Nephron progenitor cell (in vitro differentiated cells): ENCODE measurements around the gene MYT1.

Experiments used
- DNase-seq: peaks from one replicate; pipeline ENCODE4 v3.0.0; 2021
- H3K27ac Mint-ChIP-seq: 2 replicates; pipeline ENCODE4 v1.8.0; 2021; ENCODE audit warnings: mild to moderate bottlenecking, moderate library complexity, mixed read lengths
- H3K27me3 Mint-ChIP-seq: 2 replicates; pipeline ENCODE4 v1.8.0; 2021; ENCODE audit warnings: mild to moderate bottlenecking, low read depth, mixed read lengths; ENCODE audit not compliant: poor library complexity
- H3K36me3 Mint-ChIP-seq: 2 replicates; pipeline ENCODE4 v1.8.0; 2021; ENCODE audit warnings: low read depth, mixed read lengths
- H3K4me1 Mint-ChIP-seq: 2 replicates; pipeline ENCODE4 v1.8.0; 2021; ENCODE audit warnings: mixed read lengths
- H3K4me3 Mint-ChIP-seq: 2 replicates; pipeline ENCODE4 v1.8.0; 2021; ENCODE audit warnings: mild to moderate bottlenecking, moderate library complexity, mixed read lengths
- H3K9me3 Mint-ChIP-seq: 2 replicates; pipeline ENCODE4 v1.8.0; 2021; ENCODE audit warnings: mild to moderate bottlenecking, moderate library complexity, mixed read lengths
- TF ChIP-seq, protein P1 (sequence below): fragments of 200-600 bp; sonication (generic); IDR thresholded peaks from 2 replicates; pipeline ENCODE4 v1.5.0; 2021; ENCODE audit warnings: antibody characterized with exemption

MYT1 gene

DNA sequence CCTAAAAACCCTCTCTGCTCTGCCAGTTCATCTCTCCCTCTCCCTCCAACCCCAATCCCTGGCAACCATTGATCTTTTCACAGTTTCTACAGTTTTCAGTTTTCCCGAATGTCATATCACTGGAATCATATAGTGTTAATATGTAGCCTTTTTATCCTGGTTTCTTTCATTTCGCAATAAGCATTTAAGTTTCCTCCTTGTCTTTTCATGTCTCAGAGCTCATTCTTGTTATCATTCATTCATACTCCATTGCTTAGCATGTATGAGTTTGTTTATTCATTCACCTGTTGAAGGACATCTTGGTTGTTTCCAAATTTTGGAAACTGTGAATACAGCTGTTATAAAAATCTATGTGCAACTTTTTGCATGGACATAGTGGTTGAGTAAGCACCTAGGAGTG is 85.8 kb downstream of the MYT1 start:
- Mint-ChIP-seq H3K4me3 (no peak overlapping the region), H3K27ac (no peak overlapping the region), H3K36me3 (no peaks in the 10 kb centered on the region), H3K27me3 (peaks cover 75% of the 10 kb centered on the region), H3K4me1 (peaks cover 8% of the 10 kb centered on the region), H3K9me3 (no peaks in the 10 kb centered on the region)
- TF ChIP-seq, protein P1, sequence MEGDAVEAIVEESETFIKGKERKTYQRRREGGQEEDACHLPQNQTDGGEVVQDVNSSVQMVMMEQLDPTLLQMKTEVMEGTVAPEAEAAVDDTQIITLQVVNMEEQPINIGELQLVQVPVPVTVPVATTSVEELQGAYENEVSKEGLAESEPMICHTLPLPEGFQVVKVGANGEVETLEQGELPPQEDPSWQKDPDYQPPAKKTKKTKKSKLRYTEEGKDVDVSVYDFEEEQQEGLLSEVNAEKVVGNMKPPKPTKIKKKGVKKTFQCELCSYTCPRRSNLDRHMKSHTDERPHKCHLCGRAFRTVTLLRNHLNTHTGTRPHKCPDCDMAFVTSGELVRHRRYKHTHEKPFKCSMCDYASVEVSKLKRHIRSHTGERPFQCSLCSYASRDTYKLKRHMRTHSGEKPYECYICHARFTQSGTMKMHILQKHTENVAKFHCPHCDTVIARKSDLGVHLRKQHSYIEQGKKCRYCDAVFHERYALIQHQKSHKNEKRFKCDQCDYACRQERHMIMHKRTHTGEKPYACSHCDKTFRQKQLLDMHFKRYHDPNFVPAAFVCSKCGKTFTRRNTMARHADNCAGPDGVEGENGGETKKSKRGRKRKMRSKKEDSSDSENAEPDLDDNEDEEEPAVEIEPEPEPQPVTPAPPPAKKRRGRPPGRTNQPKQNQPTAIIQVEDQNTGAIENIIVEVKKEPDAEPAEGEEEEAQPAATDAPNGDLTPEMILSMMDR: no peak
- no peak for DNase-seq

DNA sequence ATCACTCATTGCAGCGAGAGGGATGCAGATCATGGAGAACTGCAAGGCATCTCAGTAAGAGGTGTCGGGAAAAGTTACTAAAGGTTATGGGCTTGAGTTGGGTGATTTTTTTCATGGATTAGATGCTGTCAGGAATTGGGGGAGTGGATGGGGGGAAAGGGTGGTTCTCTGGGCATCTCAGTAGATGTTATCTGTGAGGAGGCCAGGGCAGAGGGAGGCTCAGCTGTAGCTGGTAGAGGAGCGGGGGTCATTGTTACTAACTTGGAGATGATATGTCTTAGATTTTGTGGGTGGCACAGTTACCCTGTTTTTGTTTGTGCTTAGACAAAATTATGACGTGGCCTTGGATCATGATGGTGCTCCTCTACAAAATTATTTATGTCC is 88.7 kb downstream of the MYT1 start:
- Mint-ChIP-seq H3K27ac (no peak overlapping the region), H3K4me1 (peaks cover 29% of the 10 kb centered on the region), H3K36me3 (no peaks in the 10 kb centered on the region), H3K9me3 (no peaks in the 10 kb centered on the region), H3K27me3 (peaks cover 53% of the 10 kb centered on the region), H3K4me3 (no peak overlapping the region)
- TF ChIP-seq, protein P1: no peak
- no peak for DNase-seq

DNA sequence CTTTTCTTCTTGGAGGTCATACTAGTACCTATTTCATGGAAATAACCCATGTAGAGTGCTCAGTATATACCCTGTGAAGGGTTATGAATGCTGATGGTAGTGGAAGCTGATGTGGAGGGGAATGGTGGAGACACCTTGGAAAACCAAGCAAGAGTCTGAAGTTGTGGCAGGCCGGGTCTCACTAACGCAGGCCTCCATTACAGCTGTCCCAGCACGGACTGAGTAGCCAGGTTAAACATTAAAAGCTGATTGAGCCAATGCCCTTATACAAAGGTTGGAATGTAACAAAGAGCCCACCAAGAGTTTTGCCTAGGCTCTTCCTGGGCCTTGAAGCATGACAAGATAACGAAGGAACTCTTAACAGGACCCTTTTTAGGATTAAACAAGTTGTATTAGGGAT is 89.2 kb downstream of the MYT1 start:
- Mint-ChIP-seq H3K27ac (no peak overlapping the region), H3K27me3 (peaks cover 49% of the 10 kb centered on the region)
- TF ChIP-seq, protein P1: no peak

DNA sequence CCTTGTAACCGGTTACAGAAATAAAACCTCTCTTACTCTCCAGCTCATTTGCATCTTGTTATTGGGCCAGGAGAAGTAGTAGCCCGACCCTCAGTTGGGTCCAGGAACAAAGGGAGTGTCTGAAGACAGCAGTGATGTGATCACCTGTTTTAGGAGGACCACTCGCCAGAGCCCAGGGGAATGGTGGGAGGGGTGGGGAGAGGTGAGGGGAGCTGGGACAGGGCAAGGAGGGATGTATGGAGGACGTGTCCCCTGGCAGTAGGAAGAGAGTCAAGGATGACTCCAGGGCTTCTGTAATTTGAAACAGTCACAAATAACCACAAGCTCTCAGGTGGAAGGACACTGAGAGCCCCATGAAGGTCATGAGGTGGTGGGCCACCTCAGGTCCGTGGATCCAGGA is 89.9 kb downstream of the MYT1 start:
- Mint-ChIP-seq H3K9me3 (no peaks in the 10 kb centered on the region), H3K4me3 (peak overlapping the region; percentile 39), H3K36me3 (no peaks in the 10 kb centered on the region), H3K4me1 (peaks cover 41% of the 10 kb centered on the region), H3K27me3 (peaks cover 46% of the 10 kb centered on the region), H3K27ac (no peak overlapping the region)
- no peak for DNase-seq
- TF ChIP-seq, protein P1: no peak

More for the DNA sequence above, 89.2 kb downstream of the MYT1 start:
- Mint-ChIP-seq H3K4me1 (peaks cover 33% of the 10 kb centered on the region), H3K36me3 (no peaks in the 10 kb centered on the region), H3K9me3 (no peaks in the 10 kb centered on the region), H3K4me3 (no peak overlapping the region)
- no peak for DNase-seq

DNA sequence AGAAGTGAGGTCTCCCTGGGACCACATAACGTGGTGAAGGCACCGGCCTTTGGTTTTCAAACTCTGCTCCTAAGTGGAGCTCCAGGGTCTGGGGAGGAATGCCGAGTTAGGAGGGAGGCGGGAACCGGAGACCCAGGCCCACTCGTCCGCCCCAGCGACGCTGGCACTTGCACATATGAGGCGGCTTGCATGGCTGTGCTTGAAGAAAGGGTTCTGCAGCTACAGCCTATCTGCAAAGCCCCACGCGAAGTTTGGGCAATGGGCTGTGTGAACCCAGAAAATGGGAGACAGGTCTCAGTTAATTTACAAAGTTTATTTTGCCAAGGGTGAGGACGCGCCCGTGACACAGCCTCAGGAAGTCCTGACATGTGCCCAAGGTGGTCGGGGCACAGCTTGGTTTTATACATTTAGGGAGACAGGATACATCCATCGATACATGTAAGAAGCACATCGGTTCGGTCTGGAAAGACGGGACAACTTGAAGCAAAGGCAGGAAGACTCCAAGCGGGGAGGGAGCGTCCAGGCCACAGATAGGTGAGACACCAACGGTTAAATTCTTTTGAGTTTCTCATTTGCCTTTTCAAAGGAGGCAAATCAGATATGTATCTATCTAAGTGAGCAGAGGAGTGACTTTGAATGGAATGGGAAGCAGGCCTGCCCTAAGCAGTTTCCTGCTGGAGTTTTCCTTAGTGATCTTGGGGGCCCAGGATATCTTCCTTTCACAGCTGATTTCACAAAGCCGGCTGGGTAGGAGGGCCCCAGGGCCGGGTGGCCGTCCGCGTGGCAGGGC is 90.5 kb downstream of the MYT1 start:
- H3K36me3 Mint-ChIP-seq: no peaks in the 10 kb centered on the region
- TF ChIP-seq, protein P1: no peak
- no peak for DNase-seq
- peaks cover 40% of the 10 kb centered on the region for H3K27me3 Mint-ChIP-seq
- H3K4me3 Mint-ChIP-seq: peak overlapping the region; percentile 74
- no peaks in the 10 kb centered on the region for H3K9me3 Mint-ChIP-seq
- H3K27ac Mint-ChIP-seq: no peak overlapping the region
- peaks cover 47% of the 10 kb centered on the region for H3K4me1 Mint-ChIP-seq
